GM13977 (cell line): Measurements from ENCODE around the gene U2AF2.

Experiments used
- DNase-seq: peaks from one replicate; pipeline ENCODE4 v3.0.0; 2012; ENCODE audit warnings: low spot score
- CTCF ChIP-seq: IDR thresholded peaks from 2 replicates; pipeline ENCODE4 v1.5.1; 2012; ENCODE audit warnings: mild to moderate bottlenecking, control low read depth; ENCODE audit not compliant: insufficient read depth; ENCODE audit errors: extremely low read depth, missing control alignments
- in situ Hi-C: fragments of 300-500 bp; cut with MboI; formaldehyde crosslinking; loops from one replicate; pipeline ENCODE4 v1.12.0; 2022; ENCODE audit warnings: low sequenced_read_pairs, low pct_unique_long_range_greater_than_20kb, mixed read lengths, inconsistent platforms; ENCODE audit not compliant: unreplicated experiment

Gene U2AF2

GRCh38 chr19:55646889-55647731 is 7.7 kb upstream of the U2AF2 start:
- TF ChIP-seq CTCF, result no peak
- in situ Hi-C loops, result no loop called here
- peak; percentile 57 for DNase-seq

- no peak for TF ChIP-seq CTCF
- in situ Hi-C loops, result no loop called here
- DNase-seq, result peak; percentile 71
Observed at GRCh38 chr19:55647732-55648584, 6.9 kb upstream of the U2AF2 start, which contains the start of gene CCDC106. TSS of gene CCDC106 (plus strand) at chr19:55648212. CDS start at chr19:55649047, 835 bp downstream.

GRCh38 chr19:55648585-55649267 is 6.1 kb upstream of the U2AF2 start:
- in situ Hi-C loops, result no loop called here
- TF ChIP-seq CTCF, result no peak
- DNase-seq, result no peak

GRCh38 chr19:55649268-55650125 is 5.3 kb upstream of the U2AF2 start:
- no peak for DNase-seq
- no peak for TF ChIP-seq CTCF
- in situ Hi-C loops, result no loop called here

GRCh38 chr19:55650126-55650557 is 4.7 kb upstream of the U2AF2 start:
- TF ChIP-seq CTCF, result no peak
- no peak for DNase-seq
- in situ Hi-C loops, result no loop called here
